Endothelial cell of umbilical vein (primary cell): ENCODE measurements around the gene CYTH2.

ENCODE experiments used
- JUN ChIP-seq: IDR thresholded peaks from 2 replicates; pipeline ENCODE4 v1.6.1; 2011; ENCODE audit warnings: borderline replicate concordance, low read depth; ENCODE audit not compliant: insufficient read length, insufficient read depth
- POLR2A ChIP-seq: IDR thresholded peaks from 2 replicates; pipeline ENCODE4 v1.6.1; 2012; ENCODE audit warnings: low read depth, mild to moderate bottlenecking, control low read depth, low read length
- POLR2AphosphoS5 ChIP-seq: IDR thresholded peaks from 2 replicates; pipeline ENCODE4 v1.6.1; 2012; ENCODE audit warnings: low read depth, mild to moderate bottlenecking, control low read depth, low read length, moderate library complexity; ENCODE audit not compliant: insufficient read depth
- TF ChIP-seq, protein P1 (sequence below), 2 donors: IDR thresholded peaks; 1 replicate in 1 of 2; 2 replicates in 1 of 2; pipeline ENCODE4 v1.5.1; 2011; ENCODE audit warnings: low read length in 2 of 2, mild to moderate bottlenecking in 2 of 2, moderate library complexity in 2 of 2, control low read depth in 1 of 2, inconsistent platforms in 1 of 2, low read depth in 1 of 2; ENCODE audit not compliant: insufficient read depth in 1 of 2; ENCODE audit errors: extremely low read depth in 1 of 2
- TF ChIP-seq, protein P2 (sequence below): IDR thresholded peaks from 2 replicates; pipeline ENCODE4 v1.6.1; 2011; ENCODE audit not compliant: insufficient read depth, insufficient read length

DNA sequence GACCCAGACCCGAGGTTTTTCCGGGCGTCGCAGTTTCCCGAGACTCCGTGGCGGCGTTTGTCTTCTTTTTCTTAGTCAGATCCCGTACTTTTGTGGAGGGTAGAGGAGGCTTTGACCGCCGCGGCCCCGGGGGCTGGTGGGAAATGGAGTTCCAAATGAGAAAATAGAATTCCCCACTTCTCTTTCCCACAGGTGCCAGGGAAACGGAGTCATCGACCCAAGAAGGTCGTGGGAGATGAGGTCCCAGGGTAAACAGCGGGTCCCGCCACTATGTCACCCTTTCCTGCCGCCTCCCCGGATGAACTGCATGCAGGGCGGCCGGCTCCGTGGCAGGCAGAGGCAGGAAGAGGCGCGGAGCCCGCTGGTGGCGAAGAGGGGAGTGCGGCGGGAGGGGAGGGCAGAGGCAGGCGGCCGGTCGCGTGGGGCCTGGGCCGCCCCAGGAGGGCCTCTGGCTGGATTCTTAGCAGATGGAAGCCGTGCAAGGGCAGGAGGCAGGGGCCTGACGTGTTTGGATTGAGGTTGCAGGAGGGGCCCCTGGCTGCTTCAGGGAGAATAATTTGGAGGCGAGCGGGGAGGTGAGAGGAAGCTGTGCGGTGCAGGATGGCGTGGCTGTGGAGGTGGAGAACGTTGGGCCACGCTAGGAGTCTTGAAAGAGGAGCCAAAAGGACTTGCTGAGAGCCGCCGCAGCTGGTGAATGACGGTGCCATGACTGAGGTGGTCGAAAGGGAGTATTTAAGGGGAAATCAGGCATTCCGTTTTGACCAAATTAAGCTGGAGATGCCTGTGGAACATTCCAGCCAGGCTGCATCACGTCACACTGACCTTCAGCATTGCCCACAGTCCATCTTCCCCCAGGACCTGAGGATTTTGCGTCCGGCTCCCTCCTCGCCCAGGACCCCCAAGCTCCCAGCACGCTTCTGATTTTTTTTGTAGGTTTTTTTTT, 11.7 kb downstream of the CYTH2 start:
- TF ChIP-seq, protein P1, sequence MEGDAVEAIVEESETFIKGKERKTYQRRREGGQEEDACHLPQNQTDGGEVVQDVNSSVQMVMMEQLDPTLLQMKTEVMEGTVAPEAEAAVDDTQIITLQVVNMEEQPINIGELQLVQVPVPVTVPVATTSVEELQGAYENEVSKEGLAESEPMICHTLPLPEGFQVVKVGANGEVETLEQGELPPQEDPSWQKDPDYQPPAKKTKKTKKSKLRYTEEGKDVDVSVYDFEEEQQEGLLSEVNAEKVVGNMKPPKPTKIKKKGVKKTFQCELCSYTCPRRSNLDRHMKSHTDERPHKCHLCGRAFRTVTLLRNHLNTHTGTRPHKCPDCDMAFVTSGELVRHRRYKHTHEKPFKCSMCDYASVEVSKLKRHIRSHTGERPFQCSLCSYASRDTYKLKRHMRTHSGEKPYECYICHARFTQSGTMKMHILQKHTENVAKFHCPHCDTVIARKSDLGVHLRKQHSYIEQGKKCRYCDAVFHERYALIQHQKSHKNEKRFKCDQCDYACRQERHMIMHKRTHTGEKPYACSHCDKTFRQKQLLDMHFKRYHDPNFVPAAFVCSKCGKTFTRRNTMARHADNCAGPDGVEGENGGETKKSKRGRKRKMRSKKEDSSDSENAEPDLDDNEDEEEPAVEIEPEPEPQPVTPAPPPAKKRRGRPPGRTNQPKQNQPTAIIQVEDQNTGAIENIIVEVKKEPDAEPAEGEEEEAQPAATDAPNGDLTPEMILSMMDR (IDR thresholded peaks at IDR 0.05; ENCODE audit: extremely low read depth in 1 of 2, insufficient read depth in 1 of 2, low read depth in 1 of 2, low read length in 2 of 2) = peak in 1 of 2 donors; percentile 5
- TF ChIP-seq POLR2AphosphoS5 (peak; percentile 16), JUN (no peak), POLR2A (peak; percentile 11)
- TF ChIP-seq, protein P2, sequence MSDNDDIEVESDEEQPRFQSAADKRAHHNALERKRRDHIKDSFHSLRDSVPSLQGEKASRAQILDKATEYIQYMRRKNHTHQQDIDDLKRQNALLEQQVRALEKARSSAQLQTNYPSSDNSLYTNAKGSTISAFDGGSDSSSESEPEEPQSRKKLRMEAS = no peak
